ENCODE results near the gene SZRD1.
"Not testable (repeated sequence)": the region's sequence is repeated elsewhere in the genome, so short reads cannot be mapped to it uniquely, and the experiment has no call there.

The SZRD1 gene, protein sequence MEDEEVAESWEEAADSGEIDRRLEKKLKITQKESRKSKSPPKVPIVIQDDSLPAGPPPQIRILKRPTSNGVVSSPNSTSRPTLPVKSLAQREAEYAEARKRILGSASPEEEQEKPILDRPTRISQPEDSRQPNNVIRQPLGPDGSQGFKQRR

GRCh38 chr1:16366722-16367257 is at the start of gene SZRD1:
Gene SZRD1 (plus strand): TSS chr1:16367242. CDS start chr1:16367258, 16 bp downstream.
- DNase-seq, result peak; percentile 93 to 94

DNA sequence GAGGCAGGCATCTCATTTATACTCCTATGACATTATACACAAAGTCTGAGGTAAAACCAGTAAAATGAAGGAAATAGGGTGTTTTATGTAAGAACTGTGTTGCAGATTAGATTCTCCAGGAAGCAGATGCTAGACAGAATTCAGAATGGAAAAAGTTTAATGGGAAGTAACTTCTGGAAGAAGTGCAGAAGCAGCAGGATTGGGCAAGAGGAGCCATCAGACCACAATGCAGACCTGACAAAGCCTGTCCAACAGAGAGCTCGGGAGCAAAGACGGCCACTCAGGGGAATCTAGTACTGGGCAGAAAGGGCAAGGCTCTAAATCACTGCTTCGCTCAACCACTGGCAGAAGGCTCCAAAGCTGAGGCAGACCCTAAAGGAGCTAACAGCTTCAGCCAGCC is 48.5 kb upstream of the SZRD1 start:
- DNase-seq, result no peak

DNA sequence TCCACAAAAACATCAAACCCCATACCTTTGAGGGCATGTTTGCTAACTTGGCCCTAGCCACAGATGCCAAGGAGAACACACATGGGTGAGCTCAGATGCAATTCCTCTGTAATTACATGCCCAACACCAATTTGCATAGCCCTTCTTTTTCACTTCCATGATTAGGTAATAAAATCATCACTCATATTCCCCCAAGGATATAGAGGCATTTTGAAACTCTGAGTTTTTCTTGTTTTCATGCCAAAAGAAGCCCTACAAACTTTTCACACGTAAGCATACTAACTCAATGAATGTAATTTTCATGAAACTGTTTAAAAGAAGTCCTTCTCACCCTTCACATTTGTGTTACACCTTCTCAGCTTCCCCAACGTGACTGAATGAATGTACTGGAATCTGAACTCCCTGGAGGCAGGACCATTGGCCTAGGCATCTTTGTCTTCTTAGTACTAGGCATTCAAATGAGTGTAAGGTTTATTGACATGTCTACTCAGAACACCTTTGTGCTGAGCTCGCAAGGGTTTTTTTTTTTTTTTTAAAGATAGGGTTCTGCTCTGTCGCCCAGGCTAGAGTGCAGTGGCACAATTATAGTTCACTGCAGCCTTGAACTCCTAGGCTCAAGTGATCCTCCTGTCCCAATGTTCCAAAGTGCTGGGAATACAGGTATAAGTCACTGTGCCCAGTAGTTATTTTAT is 45.7 kb upstream of the SZRD1 start:
- no peak for DNase-seq

GRCh38 chr1:16324456-16324890 is 42.6 kb upstream of the SZRD1 start:
- DNase-seq, result no peak

- DNase-seq, result no peak
Observed at GRCh38 chr1:16326833-16327404, 40.1 kb upstream of the SZRD1 start.

DNA sequence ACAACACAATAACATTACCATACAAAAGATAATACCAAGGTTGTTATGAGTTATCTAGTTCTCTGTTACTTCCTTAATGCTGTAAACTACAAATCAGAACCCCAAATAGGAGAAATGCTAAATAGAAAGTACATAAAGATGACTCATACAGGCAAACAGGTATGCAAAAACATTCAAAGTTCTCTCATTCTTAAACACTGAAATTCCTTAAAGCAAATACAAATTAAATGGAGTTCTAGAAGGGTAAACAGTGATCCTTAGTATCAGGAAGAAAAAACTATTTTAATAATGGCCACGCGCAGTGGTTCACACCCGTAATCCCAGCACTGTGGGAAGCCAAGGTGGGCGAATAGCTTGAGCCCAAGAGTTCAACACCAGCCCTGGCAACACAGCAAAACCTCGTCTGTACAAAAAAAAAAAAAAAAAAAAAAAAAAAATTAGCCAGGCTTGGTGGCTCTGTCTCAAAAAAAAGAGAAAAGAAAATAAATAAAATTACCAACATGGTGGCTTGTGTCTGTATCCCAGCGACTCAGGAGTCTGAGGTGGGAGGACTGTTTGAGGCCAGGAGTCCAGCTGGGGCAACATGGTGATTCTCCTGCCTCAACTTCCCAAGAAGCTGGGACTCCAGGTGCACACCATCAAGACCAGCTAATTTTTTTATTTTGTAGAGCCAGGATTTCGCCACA is 32.2 kb upstream of the SZRD1 start:
- DNase-seq, result no peak

DNA sequence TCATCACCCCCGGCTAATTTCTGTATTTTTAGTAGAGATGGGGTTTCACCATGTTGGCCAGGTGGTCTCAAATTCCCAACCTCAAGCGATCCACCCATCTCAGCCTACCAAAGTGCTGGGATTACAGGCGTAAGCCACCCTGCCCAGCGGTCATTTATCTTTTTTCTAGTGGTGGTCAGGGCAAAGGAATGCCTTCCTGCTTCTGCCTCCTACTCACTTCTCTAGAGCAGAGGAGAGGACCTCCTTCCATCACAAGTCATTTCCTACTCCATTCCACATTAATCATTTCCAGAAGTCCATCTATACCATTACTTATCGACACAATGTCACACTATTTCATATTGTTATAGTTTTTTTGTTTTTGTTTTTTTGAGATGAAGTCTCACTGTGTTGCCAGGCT is 28.1 kb upstream of the SZRD1 start:
- DNase-seq, result no peak

- DNase-seq, result no peak
Observed at GRCh38 chr1:16340673-16341072, 26.4 kb upstream of the SZRD1 start.

DNA sequence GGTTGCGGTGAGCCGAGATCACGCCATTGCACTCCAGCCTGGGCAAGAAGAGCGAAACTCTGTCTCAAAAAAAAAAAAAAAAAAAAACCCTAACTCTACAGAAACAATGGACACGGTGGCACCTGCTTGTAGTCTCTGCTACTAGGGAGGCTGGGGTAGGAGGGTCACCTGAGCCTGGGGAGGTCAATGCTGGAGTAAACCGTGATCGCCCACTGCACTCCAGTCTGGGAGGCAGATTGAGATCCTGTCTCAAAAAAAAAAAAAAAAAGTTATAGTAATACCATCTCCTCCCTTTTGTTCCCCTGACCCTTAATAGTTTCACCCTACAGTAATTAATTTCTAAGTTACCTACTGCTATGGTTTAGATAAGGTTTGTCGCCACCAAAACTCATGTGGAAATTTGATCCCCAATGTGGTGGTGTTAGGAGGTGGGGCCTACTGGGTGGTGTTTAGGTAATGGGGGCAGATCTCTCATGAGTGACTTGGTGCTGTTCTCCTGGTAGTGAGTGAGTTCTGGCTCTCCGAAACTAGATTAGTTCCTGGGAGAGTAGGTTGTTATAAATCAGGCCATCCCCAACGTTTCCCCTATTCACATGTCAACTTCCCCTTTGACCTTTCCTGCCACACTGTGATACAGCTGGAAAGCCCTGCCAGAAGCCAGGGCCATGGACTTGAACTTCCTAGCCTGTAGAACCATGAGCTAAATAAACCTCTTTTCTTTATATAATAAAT is 24.5 kb upstream of the SZRD1 start:
- no peak for DNase-seq

- not testable (repeated sequence) for DNase-seq
Observed at GRCh38 chr1:16343276-16343675, 23.8 kb upstream of the SZRD1 start.

DNA sequence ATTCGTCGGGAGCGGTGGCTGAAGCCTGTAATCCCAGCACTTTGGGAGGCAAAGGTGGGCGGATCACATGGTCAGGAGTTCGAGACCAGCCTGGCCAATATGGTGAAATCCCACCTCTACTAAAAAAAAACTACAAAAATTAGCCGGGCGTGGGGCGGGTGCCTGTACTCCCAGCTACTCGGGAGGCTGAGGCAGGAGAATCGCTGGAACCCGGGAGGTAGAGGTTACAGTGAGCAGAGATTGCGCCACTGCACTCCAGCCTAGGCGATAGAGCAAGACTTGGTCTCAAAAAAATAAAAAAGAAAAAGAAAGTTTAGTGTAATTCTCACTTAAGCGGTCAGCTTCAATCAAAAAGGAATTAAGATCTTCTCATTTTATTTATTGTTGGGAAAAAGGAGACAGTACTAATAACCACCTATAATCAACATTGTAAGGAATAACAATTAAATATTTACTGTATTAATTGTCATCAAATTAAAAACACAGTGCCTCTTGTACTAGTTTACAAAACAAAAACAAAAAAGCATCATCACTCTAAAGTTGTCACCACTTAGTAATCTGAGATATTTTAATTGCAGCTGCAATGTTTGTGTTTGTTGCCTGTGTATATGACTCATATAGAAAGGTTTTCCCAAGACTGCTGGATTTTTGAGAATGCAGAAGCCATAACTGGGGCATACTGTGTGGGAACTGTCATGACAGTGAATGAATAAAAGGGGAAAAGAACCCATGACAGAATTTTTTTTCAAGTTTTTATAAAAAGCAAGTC is 18.4 kb upstream of the SZRD1 start:
- DNase-seq, result no peak

GRCh38 chr1:16349847-16350406 is 17.1 kb upstream of the SZRD1 start:
- DNase-seq, result no peak

- DNase-seq, result no peak
Observed at GRCh38 chr1:16351456-16351993, 15.5 kb upstream of the SZRD1 start.

- DNase-seq, result peak; percentile 90 to 91
Observed at GRCh38 chr1:16351994-16352841, 14.8 kb upstream of the SZRD1 start, which contains the start of gene FBXO42. Gene FBXO42 (minus strand): TSS chr1:16352480. CDS start chr1:16315418, 37,062 bp downstream.

DNA sequence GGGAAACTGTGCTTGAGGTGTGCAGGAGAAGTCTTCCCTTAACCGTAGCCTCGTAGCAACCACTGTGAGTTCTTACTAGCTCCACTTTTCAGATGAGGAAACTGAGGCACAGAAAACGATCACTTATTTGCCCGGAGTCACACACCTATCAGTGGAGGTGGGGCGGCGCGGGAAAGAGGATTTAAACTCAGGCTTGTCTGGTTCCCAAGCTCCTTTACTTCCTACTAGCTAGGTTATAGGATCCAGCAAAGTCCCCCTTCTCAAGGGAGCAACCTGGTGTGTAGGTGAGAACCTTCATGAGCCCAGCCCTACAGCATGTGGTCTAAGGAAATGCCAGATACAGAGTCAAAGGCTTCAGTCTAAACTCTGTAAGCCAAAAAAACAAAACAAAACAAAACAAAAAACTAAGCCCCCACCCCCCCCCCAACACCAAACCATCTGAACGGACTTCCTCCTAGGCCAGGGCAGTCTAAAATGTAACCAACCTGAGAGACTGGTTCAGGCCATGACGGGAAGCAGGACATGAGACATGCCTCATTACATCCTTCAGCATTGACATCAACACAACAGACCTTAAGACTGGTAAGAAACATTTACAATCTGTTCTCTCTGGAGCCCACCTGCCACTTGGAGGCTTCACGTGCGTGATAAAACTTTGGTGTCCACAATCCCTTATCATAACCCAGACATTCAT is 14.1 kb upstream of the SZRD1 start:
- no peak for DNase-seq

DNA sequence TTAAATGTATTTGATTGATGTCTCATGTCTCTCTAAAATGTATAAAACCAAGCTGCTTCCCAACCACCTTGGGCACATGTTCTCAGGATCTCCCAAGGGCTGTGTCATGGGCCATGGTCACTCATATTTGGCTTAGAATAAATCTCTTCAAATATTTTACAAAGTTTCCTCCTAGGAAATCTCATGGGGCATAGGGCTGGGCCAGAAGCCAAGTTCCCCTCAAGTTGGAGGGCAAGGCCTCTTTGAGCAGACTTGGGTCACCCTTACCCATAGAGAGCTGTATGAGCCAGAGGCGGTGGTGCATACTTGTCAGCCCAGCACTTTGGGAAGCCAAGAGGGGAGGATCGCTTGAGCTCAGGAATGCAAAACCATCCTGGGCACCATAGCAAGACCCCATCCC is 12.4 kb upstream of the SZRD1 start:
- DNase-seq, result no peak

- no peak for DNase-seq
Observed at GRCh38 chr1:16356867-16357266, 10.2 kb upstream of the SZRD1 start.

GRCh38 chr1:16365146-16365498 is 1.9 kb upstream of the SZRD1 start:
- DNase-seq, result not testable (repeated sequence)

DNA sequence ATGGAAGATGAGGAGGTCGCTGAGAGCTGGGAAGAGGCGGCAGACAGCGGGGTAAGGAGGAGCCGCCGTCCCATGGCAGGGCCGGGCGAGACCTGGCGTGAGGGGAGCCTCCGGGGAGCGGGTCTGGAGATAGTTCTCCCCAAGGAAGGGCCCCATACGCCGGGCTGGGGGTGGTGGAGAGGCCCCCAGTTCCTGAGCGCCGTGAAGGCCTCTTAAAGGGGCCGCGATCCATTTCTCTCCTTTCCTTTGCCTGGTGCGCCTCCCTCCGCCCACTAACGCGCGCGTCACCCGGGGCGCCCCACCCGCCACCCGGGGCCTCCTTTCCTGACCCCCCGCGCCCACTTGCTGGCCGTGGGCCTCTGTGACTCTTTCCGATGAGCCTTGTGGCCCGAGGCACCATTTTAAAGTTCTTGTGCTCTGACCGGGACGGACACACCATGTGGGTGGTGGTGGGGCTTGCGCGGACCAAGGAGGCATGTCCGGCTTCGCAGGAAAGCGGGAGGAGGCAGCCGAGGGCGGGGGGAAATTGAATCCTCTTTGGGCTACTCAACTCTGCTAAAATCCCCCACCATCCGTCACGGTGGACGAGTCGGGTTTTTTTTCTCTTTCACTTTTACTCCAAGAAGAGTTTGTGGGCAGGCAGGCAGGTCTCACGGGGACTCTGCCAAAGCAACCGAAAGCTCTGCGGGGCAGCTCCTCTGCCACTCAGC is 371 bp downstream of the SZRD1 start:
- DNase-seq, result peak; percentile 86 to 87
